ENCODE results near the gene CD33. TPM values are rescaled to one million over a fixed set of nuclear protein-coding genes. Genes with fewer than 3 reads are reported as not detected.
"Not testable (repeated sequence)": the region's sequence is repeated elsewhere in the genome, so short reads cannot be mapped to it uniquely, and the experiment has no call there.

Gene CD33
- 1 to 10 TPM; 1.7 to 2.6 TPM for total RNA-seq

GRCh38 chr19:51224898-51225393 lies at the start of gene CD33:
Gene CD33 (plus strand): TSS chr19:51225080. CDS start chr19:51225119, 39 bp downstream.
- peak within 1 kb of the TSS; percentile 23 to 48 for H3K4me3 Mint-ChIP-seq
- H3K4me1 Mint-ChIP-seq (ENCODE audit: low read depth); H3K36me3 Mint-ChIP-seq (ENCODE audit: insufficient read depth in 2 of 2); H3K9me3 Mint-ChIP-seq; ATAC-seq (replicated peaks in 1 of 2); H3K27ac Mint-ChIP-seq; DNase-seq: not testable (repeated sequence)
- H3K27me3 Mint-ChIP-seq (ENCODE audit: low read depth), result peaks cover 68% of the 10 kb centered on the region

DNA sequence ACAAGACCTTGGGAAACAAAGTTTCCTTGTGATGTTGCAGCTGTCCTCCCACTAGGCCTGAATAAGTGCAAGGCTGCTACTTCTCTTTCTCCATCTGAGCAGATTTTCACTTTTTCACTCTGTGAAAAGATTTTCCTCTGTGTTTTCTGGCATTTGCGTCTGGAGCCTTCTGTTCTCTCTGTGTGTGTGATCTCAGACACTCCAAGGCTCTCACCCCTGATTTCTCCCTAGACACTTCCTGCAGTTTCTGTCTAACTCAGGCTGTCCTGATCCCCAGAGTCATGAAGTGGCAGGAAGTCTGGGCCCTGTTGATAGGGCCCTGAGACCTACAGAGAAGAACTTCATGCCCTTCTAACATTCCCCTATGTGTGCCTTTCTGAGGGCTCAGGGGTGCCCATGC lies 45.6 kb upstream of the CD33 start:
- ATAC-seq (replicated peaks in 1 of 2) (no peak), DNase-seq (no peak)
- Mint-ChIP-seq H3K27me3 (ENCODE audit: low read depth) (peaks cover 11% of the 10 kb centered on the region), H3K9me3 (no peaks in the 10 kb centered on the region), H3K4me1 (ENCODE audit: low read depth) (no peaks in the 10 kb centered on the region), H3K4me3 (no peak overlapping the region), H3K27ac (no peak overlapping the region), H3K36me3 (ENCODE audit: insufficient read depth in 2 of 2) (no peaks in the 10 kb centered on the region)

DNA sequence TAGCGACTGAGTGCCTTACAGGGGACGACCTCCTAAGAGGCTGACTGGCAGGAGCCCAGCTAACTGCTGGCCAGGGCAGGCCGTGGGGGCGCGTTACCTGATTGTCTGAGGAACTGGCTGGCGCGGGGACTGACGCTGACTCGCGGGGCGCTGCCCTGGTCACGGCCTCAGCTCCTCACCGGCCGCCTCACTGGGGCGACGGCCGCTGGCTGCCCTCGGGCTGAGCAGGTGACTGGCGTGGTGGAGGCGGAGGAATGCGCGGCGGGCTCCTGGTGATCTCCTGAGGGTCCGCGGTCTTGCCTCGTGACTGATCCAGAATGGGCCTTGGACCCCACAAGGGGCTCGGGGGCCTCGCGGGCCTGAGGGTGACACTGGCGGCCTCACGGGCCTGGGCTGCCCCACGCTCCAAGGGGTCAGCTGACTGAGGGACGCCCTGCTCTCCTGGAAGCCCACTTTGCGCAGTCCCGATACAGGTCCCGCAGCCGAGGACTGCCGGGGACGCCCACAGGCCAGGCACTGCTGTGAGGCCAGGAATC lies 43.4 kb upstream of the CD33 start:
- DNase-seq (no peak), ATAC-seq (replicated peaks in 1 of 2) (no peak)
- H3K4me1 Mint-ChIP-seq (ENCODE audit: low read depth), result no peaks in the 10 kb centered on the region
- no peaks in the 10 kb centered on the region for H3K36me3 Mint-ChIP-seq (ENCODE audit: insufficient read depth in 2 of 2)
- peaks cover 12% of the 10 kb centered on the region for H3K27me3 Mint-ChIP-seq (ENCODE audit: low read depth)
- no peak overlapping the region for H3K27ac Mint-ChIP-seq
- H3K4me3 Mint-ChIP-seq, result no peak overlapping the region
- no peaks in the 10 kb centered on the region for H3K9me3 Mint-ChIP-seq

GRCh38 chr19:51181913-51182419 lies 42.9 kb upstream of the CD33 start:
- H3K4me3 Mint-ChIP-seq, result peak overlapping the region; percentile 41 to 67
- DNase-seq (no peak), ATAC-seq (replicated peaks in 1 of 2) (peak in 1 of 2 donors; percentile 34)
- H3K27ac Mint-ChIP-seq, result no peak overlapping the region
- H3K9me3 Mint-ChIP-seq, result no peaks in the 10 kb centered on the region
- H3K36me3 Mint-ChIP-seq (ENCODE audit: insufficient read depth in 2 of 2), result no peaks in the 10 kb centered on the region
- peaks cover 12% of the 10 kb centered on the region for H3K27me3 Mint-ChIP-seq (ENCODE audit: low read depth)
- H3K4me1 Mint-ChIP-seq (ENCODE audit: low read depth), result no peaks in the 10 kb centered on the region

DNA sequence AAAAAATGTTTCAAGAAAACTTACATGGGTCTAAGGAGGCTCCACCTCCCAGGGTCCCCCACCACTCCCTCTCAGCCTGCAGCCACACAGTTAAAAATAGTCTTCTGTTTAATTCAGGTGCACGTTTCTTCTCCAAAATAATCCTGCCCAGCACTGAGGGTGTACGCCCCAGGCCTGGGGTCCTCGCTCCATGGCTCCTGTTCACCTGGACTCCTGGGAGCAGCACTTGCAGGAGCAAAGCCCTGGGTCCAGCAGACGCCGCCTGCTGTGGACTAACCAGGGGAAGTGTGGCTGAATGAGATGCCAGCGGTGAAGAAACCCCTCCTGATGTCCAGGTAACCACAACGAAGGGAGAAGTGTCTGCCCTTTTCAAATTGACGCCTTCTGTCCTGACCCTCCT lies 41.3 kb upstream of the CD33 start:
- no peak overlapping the region for H3K27ac Mint-ChIP-seq
- H3K27me3 Mint-ChIP-seq (ENCODE audit: low read depth), result peaks cover 12% of the 10 kb centered on the region
- no peak for DNase-seq
- no peaks in the 10 kb centered on the region for H3K4me1 Mint-ChIP-seq (ENCODE audit: low read depth)
- H3K4me3 Mint-ChIP-seq, result peak overlapping the region in 1 of 2 donors; percentile 56
- H3K36me3 Mint-ChIP-seq (ENCODE audit: insufficient read depth in 2 of 2), result no peaks in the 10 kb centered on the region
- no peak for ATAC-seq (replicated peaks in 1 of 2)
- no peaks in the 10 kb centered on the region for H3K9me3 Mint-ChIP-seq

DNA sequence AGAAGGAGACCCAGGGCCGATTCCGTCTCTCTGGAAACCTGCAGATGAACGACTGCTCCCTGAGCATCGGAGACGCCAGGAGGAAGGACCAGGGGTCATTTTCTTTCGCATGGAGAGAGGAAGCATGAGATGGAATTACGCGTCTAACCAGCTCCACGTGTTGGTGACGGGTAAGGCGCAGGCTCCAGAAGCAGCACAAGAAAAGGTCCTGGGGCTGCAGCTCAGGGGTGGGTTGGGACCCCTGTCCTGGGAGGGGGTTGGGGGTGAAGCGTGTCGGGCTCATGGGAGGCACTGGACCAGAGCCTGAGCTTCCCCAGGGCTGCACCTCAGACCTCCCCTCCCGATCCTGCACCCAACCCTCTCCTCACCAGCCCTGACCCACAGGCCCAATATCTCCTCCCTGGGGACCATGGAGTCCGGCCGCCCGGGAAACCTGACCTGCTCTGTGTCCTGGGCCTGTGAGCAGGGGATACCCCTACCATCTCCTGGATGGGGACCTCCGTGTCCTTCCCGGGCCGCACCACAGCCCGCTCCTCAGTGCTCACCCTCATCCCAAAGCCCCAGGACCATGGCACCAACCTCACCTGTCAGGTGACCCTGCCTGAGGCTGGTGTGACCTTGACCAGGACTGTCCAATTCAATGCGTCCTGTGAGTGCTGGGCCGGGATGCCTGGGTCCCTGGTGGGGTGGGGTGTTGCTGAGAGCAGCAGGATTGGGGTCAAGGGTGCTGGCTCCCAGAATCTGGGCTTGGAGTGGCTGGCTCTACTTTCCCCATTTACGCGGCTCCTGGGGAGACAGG lies 39.6 kb upstream of the CD33 start:
- Mint-ChIP-seq H3K4me3 (no peak overlapping the region), H3K27me3 (ENCODE audit: low read depth) (peaks cover 12% of the 10 kb centered on the region), H3K4me1 (ENCODE audit: low read depth) (no peaks in the 10 kb centered on the region), H3K9me3 (no peaks in the 10 kb centered on the region), H3K27ac (no peak overlapping the region), H3K36me3 (ENCODE audit: insufficient read depth in 2 of 2) (no peaks in the 10 kb centered on the region)
- DNase-seq, result no peak
- ATAC-seq (replicated peaks in 1 of 2), result no peak

DNA sequence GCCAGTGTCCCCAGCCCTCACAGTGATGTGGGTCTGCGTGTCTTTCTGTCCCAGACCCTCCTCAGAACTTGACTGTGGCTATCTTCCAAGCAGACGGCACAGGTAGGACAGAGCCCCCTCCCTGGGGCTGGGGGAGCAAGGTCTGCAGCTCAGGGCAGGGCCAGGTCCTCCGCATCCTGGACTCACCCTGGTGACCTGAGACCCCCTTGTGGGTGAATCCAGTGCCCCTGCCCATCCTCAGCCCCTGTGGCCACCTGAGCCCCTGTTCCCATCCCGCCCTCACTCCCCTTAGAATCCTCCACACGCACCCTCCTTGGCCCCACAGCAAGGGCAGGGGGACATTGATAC lies 39.0 kb upstream of the CD33 start:
- DNase-seq (no peak), ATAC-seq (replicated peaks in 1 of 2) (no peak)
- Mint-ChIP-seq H3K36me3 (ENCODE audit: insufficient read depth in 2 of 2) (no peaks in the 10 kb centered on the region), H3K27me3 (ENCODE audit: low read depth) (peaks cover 12% of the 10 kb centered on the region), H3K4me1 (ENCODE audit: low read depth) (no peaks in the 10 kb centered on the region), H3K27ac (no peak overlapping the region), H3K9me3 (no peaks in the 10 kb centered on the region), H3K4me3 (no peak overlapping the region)

DNA sequence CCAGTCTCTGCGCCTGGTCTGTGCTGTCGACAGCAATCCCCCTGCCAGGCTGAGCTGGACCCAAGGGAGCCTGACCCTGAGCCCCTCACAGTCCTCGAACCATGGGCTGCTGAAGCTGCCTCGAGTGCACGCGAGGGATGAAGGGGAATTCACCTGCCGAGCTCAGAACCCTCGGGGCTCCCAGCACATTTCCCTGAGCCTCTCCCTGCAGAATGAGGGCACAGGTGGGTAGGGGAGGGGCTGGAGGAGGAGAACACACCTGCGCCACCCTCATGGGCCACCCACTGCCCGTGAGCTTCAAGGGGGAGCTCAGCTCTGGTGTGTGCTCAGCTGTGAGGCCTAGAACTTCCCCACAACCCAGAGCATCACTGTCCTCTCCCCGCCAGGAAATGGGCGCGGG lies 38.6 kb upstream of the CD33 start:
- peaks cover 12% of the 10 kb centered on the region for H3K27me3 Mint-ChIP-seq (ENCODE audit: low read depth)
- DNase-seq (no peak), ATAC-seq (replicated peaks in 1 of 2) (no peak)
- H3K4me1 Mint-ChIP-seq (ENCODE audit: low read depth), result no peaks in the 10 kb centered on the region
- H3K36me3 Mint-ChIP-seq (ENCODE audit: insufficient read depth in 2 of 2), result no peaks in the 10 kb centered on the region
- no peak overlapping the region for H3K27ac Mint-ChIP-seq
- no peaks in the 10 kb centered on the region for H3K9me3 Mint-ChIP-seq
- H3K4me3 Mint-ChIP-seq, result no peak overlapping the region

DNA sequence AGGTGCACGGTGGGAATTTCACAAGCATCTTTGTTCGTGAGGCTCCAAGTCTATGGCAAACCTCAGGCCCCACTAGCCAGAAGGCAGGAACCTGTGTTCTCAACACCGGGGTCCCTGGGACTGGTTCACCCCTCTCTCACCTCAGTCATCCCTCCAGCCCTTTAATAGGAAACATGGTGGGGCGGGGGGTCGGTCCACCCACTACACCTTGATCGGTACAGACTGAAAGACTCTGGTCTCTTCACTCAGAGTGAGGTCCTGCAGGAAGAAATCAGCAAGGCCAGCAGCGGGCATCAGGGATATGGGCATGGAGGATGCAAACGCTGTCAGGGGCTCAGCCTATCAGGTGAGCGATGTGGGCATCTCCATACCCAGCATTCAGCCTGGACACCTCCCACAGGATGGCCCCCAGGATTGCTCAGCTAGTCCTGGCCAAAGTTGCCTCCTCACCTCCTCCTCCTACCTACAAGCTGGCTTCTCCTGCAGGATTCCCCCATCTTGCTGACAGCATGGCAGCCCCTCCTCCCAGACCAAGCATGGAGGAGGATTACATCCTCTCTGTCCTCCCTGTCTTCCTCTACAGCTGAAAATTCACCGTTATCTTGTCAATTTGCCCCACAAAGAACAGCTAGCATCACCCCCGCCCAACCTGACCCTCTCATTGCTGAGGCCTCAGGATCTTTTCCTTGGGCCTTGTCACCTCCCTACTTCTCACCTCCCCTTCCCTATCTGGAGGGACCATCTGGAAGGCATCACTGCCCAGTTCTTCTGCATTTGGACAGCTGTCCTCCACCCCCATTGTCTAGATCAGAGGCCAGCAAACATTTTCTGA lies 37.3 kb upstream of the CD33 start:
- Mint-ChIP-seq H3K27ac (no peak overlapping the region), H3K36me3 (ENCODE audit: insufficient read depth in 2 of 2) (no peaks in the 10 kb centered on the region), H3K4me1 (ENCODE audit: low read depth) (no peaks in the 10 kb centered on the region), H3K27me3 (ENCODE audit: low read depth) (peaks cover 12% of the 10 kb centered on the region), H3K4me3 (no peak overlapping the region), H3K9me3 (no peaks in the 10 kb centered on the region)
- no peak for ATAC-seq (replicated peaks in 1 of 2)
- DNase-seq, result no peak

DNA sequence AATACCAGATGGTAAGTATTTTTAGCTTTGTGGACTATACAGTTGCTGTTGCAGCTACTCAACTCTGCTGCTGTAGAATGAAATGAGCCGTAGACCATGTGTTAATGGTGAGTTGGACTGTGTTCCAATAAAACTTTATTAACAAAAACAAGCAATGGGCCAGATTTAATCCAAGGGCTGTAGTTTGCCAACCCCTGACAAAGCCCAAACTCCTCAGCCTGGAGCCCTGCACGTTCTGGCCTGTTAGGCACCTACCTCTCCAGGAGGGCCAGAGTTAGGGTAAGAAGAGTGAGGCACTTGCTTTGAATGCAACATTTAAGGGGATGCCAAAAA lies 36.7 kb upstream of the CD33 start:
- no peak for DNase-seq
- H3K27me3 Mint-ChIP-seq (ENCODE audit: low read depth), result peaks cover 12% of the 10 kb centered on the region
- H3K4me3 Mint-ChIP-seq, result no peak overlapping the region
- ATAC-seq (replicated peaks in 1 of 2), result no peak
- no peaks in the 10 kb centered on the region for H3K36me3 Mint-ChIP-seq (ENCODE audit: insufficient read depth in 2 of 2)
- no peaks in the 10 kb centered on the region for H3K9me3 Mint-ChIP-seq
- no peak overlapping the region for H3K27ac Mint-ChIP-seq
- no peaks in the 10 kb centered on the region for H3K4me1 Mint-ChIP-seq (ENCODE audit: low read depth)

- DNase-seq, result no peak
- Mint-ChIP-seq H3K27ac (no peak overlapping the region), H3K4me3 (no peak overlapping the region), H3K4me1 (ENCODE audit: low read depth) (peaks cover 4% of the 10 kb centered on the region), H3K9me3 (no peaks in the 10 kb centered on the region), H3K36me3 (ENCODE audit: insufficient read depth in 2 of 2) (no peaks in the 10 kb centered on the region), H3K27me3 (ENCODE audit: low read depth) (no peaks in the 10 kb centered on the region)
- no peak for ATAC-seq (replicated peaks in 1 of 2)
Observed at GRCh38 chr19:51192689-51193088, 32.2 kb upstream of the CD33 start.

DNA sequence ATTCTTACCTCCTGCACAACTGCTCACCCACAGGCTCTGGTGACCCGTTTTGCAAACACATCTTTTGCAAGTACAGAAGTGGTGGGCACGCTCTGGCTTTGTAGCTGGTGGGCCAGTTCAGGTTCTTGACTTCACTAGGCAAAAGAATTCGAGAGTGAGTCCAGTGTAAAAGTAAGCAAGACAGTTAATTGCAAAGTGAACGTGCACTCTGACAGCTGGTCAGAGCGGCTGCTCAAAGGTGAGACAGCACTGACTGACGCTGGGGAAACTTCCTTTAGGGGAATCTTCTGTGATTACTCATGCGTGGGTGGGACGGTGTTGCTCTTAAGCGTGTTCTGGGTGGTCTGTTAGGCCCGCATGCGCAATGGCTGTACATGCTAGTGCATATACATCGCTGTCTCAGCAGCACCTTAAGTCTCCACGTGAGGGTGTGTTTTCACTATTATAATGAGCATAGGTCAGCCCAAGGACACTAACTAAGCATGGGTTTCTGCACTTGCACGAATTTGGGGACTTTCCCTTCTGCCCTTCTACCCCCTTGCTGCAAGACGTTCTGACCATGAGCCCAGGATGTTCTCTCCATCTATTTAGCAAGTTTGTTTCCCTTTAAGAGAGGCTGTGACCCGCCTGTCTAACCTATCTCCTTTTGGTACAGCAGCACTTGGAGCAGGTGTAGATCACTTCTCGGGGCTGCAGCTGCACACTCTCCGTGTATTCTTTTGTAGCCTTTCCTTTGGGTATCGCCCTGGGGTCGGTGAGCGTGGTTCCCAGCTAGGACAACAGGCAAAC lies 30.2 kb upstream of the CD33 start:
- H3K9me3 Mint-ChIP-seq, result no peaks in the 10 kb centered on the region
- DNase-seq (peak in 1 of 2 donors; percentile 26), ATAC-seq (replicated peaks in 1 of 2) (peak; percentile 92 to 96)
- H3K4me3 Mint-ChIP-seq, result peak overlapping the region in 1 of 2 donors; percentile 39
- no peaks in the 10 kb centered on the region for H3K27me3 Mint-ChIP-seq (ENCODE audit: low read depth)
- no peak overlapping the region for H3K27ac Mint-ChIP-seq
- H3K36me3 Mint-ChIP-seq (ENCODE audit: insufficient read depth in 2 of 2), result no peaks in the 10 kb centered on the region
- H3K4me1 Mint-ChIP-seq (ENCODE audit: low read depth), result peaks cover 4% of the 10 kb centered on the region

- Mint-ChIP-seq H3K36me3 (ENCODE audit: insufficient read depth in 2 of 2) (no peaks in the 10 kb centered on the region), H3K27me3 (ENCODE audit: low read depth) (peaks cover 3% of the 10 kb centered on the region), H3K9me3 (no peaks in the 10 kb centered on the region), H3K4me3 (peak overlapping the region in 1 of 2 donors; percentile 21), H3K4me1 (ENCODE audit: low read depth) (peaks cover 4% of the 10 kb centered on the region), H3K27ac (no peak overlapping the region)
- DNase-seq, result no peak
- ATAC-seq (replicated peaks in 1 of 2), result no peak
Observed at GRCh38 chr19:51195316-51195586, 29.6 kb upstream of the CD33 start.

All from activated T-cell treated with anti-CD3 and anti-CD28 coated beads, Interleukin-2, amount 50 U/mL, for 72 hours (primary cell).